Activated B cell treated with CpG ODN at 0.5 μM for 24 hours (primary cell): Measurements from ENCODE around the gene CPA4. TPM values are rescaled to one million over a fixed set of nuclear protein-coding genes. Genes with fewer than 3 reads are reported as not detected.

Source experiments
- ATAC-seq: fragments of 200-7000 bp; cut with Tn5 transposase; one replicate; pipeline ENCODE4 v1.10.0; 2021; ENCODE audit warnings: low read depth, mild to moderate bottlenecking, moderate library complexity
- CTCF ChIA-PET: fragments of 350-600 bp; sonication (Branson Sonifier 250); formaldehyde crosslinking; loops from one replicate; lab custom pipeline; 2021; ENCODE audit warnings: antibody characterized with exemption; lab: Charles Lee
- POLR2A ChIA-PET: fragments of 350-600 bp; sonication (Branson Sonifier 250); formaldehyde crosslinking; loops from one replicate; lab custom pipeline; 2021; ENCODE audit warnings: antibody characterized with exemption; lab: Charles Lee
- DNase-seq: peaks from one replicate; pipeline ENCODE4 v3.0.0; 2022
- H3K27ac Mint-ChIP-seq: one replicate; pipeline ENCODE4 v1.8.0; 2020; ENCODE audit warnings: mixed read lengths
- H3K27me3 Mint-ChIP-seq: one replicate; pipeline ENCODE4 v1.8.0; 2021; ENCODE audit warnings: mixed read lengths
- H3K36me3 Mint-ChIP-seq: one replicate; pipeline ENCODE4 v1.8.0; 2021; ENCODE audit warnings: low read depth, mixed read lengths
- H3K4me1 Mint-ChIP-seq: one replicate; pipeline ENCODE4 v1.8.0; 2021; ENCODE audit warnings: mixed read lengths
- H3K4me3 Mint-ChIP-seq: one replicate; pipeline ENCODE4 v1.8.0; 2020; ENCODE audit warnings: mild to moderate bottlenecking, mixed read lengths
- H3K9me3 Mint-ChIP-seq: one replicate; pipeline ENCODE4 v1.8.0; 2020; ENCODE audit warnings: mixed read lengths
- CTCF ChIP-seq: fragments of 200-600 bp; IDR thresholded peaks from one replicate; pipeline ENCODE4 v1.8.0; 2022; ENCODE audit warnings: antibody characterized with exemption, mild to moderate bottlenecking
- intact Hi-C: fragments of 100-400 bp; cut with micrococcal nuclease; formaldehyde crosslinking; loops from one replicate; pipeline ENCODE4 v1.15.1; 2024
- total RNA-seq: library from RNA; stranded (reverse); gene quantifications from 2 replicates; pipeline ENCODE4 v1.2.3, GENCODE V29; 2022

CPA4 gene
- total RNA-seq, 1 donor from 2014 or later = not detected

- POLR2A ChIA-PET = no interaction called here
- CTCF ChIA-PET = no interaction called here
- Mint-ChIP-seq H3K27me3 (no peaks in the 10 kb centered on the region), H3K4me3 (no peak overlapping the region), H3K27ac (no peak overlapping the region), H3K36me3 (no peaks in the 10 kb centered on the region), H3K9me3 (no peaks in the 10 kb centered on the region), H3K4me1 (no peaks in the 10 kb centered on the region)
- DNase-seq = no peak
- ATAC-seq = no peak
- TF ChIP-seq CTCF = no peak
- intact Hi-C loops = no loop called here
Measured at GRCh38 chr7:130338233-130338632, 45.3 kb downstream of the CPA4 start.

DNA sequence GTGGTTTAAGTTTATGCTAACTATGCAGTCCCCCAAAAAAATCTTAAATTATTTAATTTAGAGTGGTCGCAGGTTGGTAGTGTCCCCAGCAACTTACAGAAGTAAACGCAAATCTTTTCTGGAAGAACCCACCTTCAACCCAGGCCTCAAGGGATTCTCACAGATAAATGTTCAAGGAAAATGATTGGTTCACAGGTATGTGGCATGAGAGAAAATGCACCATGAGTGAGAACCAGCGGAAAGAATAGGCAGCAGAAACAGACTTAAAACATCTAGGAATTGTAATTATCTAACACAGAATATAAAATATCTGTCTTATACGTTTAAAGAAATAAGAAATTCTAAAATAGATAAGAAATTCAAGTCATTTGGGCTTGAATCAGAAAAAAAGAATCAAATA is 48.9 kb downstream of the CPA4 start:
- CTCF ChIA-PET = no interaction called here
- H3K36me3 Mint-ChIP-seq = no peaks in the 10 kb centered on the region
- no peaks in the 10 kb centered on the region for H3K9me3 Mint-ChIP-seq
- TF ChIP-seq CTCF = no peak
- no peak overlapping the region for H3K27ac Mint-ChIP-seq
- intact Hi-C loops = no loop called here
- DNase-seq = no peak
- POLR2A ChIA-PET = no interaction called here
- H3K4me1 Mint-ChIP-seq = no peaks in the 10 kb centered on the region
- no peak for ATAC-seq
- no peak overlapping the region for H3K4me3 Mint-ChIP-seq
- H3K27me3 Mint-ChIP-seq = no peaks in the 10 kb centered on the region

GRCh38 chr7:130342701-130343380 is 49.9 kb downstream of the CPA4 start:
- no peak for ATAC-seq
- Mint-ChIP-seq H3K27ac (no peak overlapping the region), H3K9me3 (no peaks in the 10 kb centered on the region), H3K4me3 (no peak overlapping the region), H3K36me3 (no peaks in the 10 kb centered on the region), H3K27me3 (no peaks in the 10 kb centered on the region), H3K4me1 (no peaks in the 10 kb centered on the region)
- TF ChIP-seq CTCF = no peak
- POLR2A ChIA-PET = interaction anchor here (0.6 kb wide), 1 partner anchor 975 kb away, joined by 5 read pairs; no protein-coding TSS in a partner anchor
- intact Hi-C loops = no loop called here
- DNase-seq = no peak
- CTCF ChIA-PET = no interaction called here

DNA sequence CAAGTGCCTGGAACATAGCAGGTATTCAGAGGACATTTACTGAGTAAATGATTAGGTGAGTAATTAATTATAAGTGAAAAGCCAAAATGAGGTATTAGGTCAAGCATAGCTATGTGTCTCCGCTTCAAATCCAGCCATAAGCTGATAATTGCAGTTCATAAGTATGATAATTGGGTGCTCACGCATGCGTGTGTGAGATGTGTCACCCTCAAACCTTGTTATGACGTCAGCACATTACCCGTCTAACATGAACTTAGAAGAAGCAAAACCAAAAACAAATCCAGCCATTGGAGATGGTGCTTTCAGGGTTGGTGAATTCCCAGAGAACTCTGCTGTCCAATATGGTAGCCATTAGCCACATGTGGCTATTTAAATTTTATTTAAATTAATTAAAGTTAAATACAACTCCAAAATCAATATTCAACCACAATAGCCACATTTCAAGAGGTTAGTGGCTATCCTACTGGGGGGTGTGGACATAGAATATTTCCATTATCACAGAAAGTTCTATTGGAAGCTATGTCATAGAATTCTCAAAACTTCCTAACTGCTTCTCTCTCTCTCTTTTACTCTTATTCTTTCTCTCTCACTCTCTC is 51.4 kb downstream of the CPA4 start, which contains the start of gene CPA5:
Gene CPA5 (plus strand): TSS at position 546 of the 596 bp plus-strand sequence. CDS start 1,670 bp downstream, outside the sequence.
- DNase-seq (no peak), ATAC-seq (no peak)
- Mint-ChIP-seq H3K27ac (no peak within 1 kb of the TSS), H3K27me3 (no peaks in the 10 kb centered on the region), H3K9me3 (no peaks in the 10 kb centered on the region), H3K36me3 (no peaks in the 10 kb centered on the region), H3K4me3 (no peak within 1 kb of the TSS), H3K4me1 (no peaks in the 10 kb centered on the region)
- ChIA-PET POLR2A (no interaction called here), CTCF (no interaction called here)
- intact Hi-C loops = no loop called here
- no peak for TF ChIP-seq CTCF

DNA sequence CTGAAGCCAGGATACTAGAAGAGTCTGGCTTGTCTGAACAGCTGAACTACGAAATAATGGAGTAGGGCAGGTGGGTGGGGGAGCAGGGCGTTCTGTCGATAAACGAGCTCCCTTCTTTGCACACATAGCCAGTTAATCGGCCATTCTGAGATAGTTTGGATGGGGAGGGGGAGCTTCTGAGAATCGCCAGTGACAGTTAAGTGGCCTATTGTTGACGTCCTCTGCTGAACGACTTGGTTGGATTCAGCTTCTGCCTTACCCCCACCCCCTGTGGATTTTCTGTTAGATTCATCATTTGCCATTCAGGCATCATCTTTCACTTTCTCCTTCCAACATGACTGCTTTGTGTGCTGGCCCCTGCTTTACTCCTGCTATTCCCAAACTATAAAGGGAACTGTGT is 52.2 kb downstream of the CPA4 start:
- Mint-ChIP-seq H3K9me3 (no peaks in the 10 kb centered on the region), H3K27ac (no peak overlapping the region), H3K36me3 (no peaks in the 10 kb centered on the region), H3K27me3 (peaks cover 3% of the 10 kb centered on the region), H3K4me3 (no peak overlapping the region), H3K4me1 (no peaks in the 10 kb centered on the region)
- ChIA-PET CTCF (no interaction called here), POLR2A (no interaction called here)
- intact Hi-C loops = no loop called here
- DNase-seq = no peak
- no peak for ATAC-seq
- TF ChIP-seq CTCF = no peak
